H9 (cell line): ENCODE results near the gene OXLD1. TPM values are rescaled to one million over a fixed set of nuclear protein-coding genes. Genes with fewer than 3 reads are reported as not detected.

Experiments used
- DNase-seq: peaks from one replicate; pipeline ENCODE4 v3.0.0-alpha.2; 2017
- H2AFZ ChIP-seq: one replicate; pipeline ENCODE4 v1.6.1; 2013; ENCODE audit warnings: mild to moderate bottlenecking, low read length, control low read depth, moderate library complexity
- H2AK5ac ChIP-seq: 2 replicates; pipeline ENCODE4 v1.6.1; 2013; ENCODE audit warnings: low read length, control low read depth, mixed read lengths; ENCODE audit not compliant: insufficient read length
- H2BK120ac ChIP-seq: one replicate; pipeline ENCODE4 v1.6.1; 2013; ENCODE audit warnings: low read depth, mild to moderate bottlenecking, low read length, control low read depth, inconsistent platforms; ENCODE audit not compliant: poor library complexity, severe bottlenecking
- H2BK12ac ChIP-seq: 2 replicates; pipeline ENCODE4 v1.6.1; 2013; ENCODE audit warnings: low read length, control low read depth, mixed read lengths, low read depth; ENCODE audit not compliant: insufficient read length
- H2BK15ac ChIP-seq: 2 replicates; pipeline ENCODE4 v1.6.1; 2013; ENCODE audit warnings: low read depth, low read length, control low read depth
- H2BK20ac ChIP-seq: one replicate; pipeline ENCODE4 v1.6.1; 2013; ENCODE audit warnings: low read depth, mild to moderate bottlenecking, low read length, control low read depth, inconsistent platforms; ENCODE audit not compliant: poor library complexity, severe bottlenecking
- H2BK5ac ChIP-seq: 2 replicates; pipeline ENCODE4 v1.6.1; 2013; ENCODE audit warnings: low read length, control low read depth, mixed read lengths; ENCODE audit not compliant: insufficient read length
- H3K14ac ChIP-seq: 2 replicates; pipeline ENCODE4 v1.6.1; 2013; ENCODE audit warnings: low read length, control low read depth; ENCODE audit not compliant: insufficient read depth
- H3K18ac ChIP-seq: 2 replicates; pipeline ENCODE4 v1.6.1; 2013; ENCODE audit warnings: low read depth, mild to moderate bottlenecking, mixed read lengths, low read length, control low read depth; ENCODE audit not compliant: insufficient read length
- H3K23ac ChIP-seq: 2 replicates; pipeline ENCODE4 v1.6.1; 2013; ENCODE audit warnings: low read length, control low read depth, mixed read lengths, low read depth; ENCODE audit not compliant: insufficient read length
- H3K23me2 ChIP-seq: 2 replicates; pipeline ENCODE4 v1.6.1; 2013; ENCODE audit warnings: low read depth, mild to moderate bottlenecking, mixed read lengths, low read length, control low read depth; ENCODE audit not compliant: insufficient read length, poor library complexity, severe bottlenecking
- H3K27ac ChIP-seq: 2 replicates; pipeline ENCODE4 v1.5.1; 2013; ENCODE audit warnings: low read length, control low read depth, mixed read lengths, low read depth; ENCODE audit not compliant: insufficient read length
- H3K27me3 ChIP-seq: 2 replicates; pipeline ENCODE4 v1.6.1; 2013; ENCODE audit warnings: low read length, control low read depth, inconsistent platforms; ENCODE audit not compliant: insufficient read depth
- H3K4ac ChIP-seq: 2 replicates; pipeline ENCODE4 v1.6.1; 2013; ENCODE audit warnings: low read depth, mild to moderate bottlenecking, control low read depth, inconsistent platforms, low read length, moderate library complexity
- H3K4me1 ChIP-seq: 2 replicates; pipeline ENCODE4 v1.6.1; 2013; ENCODE audit warnings: low read length, control low read depth, inconsistent platforms; ENCODE audit not compliant: insufficient read depth
- H3K4me2 ChIP-seq: 2 replicates; pipeline ENCODE4 v1.6.1; 2013; ENCODE audit warnings: low read length, control low read depth, mixed read lengths; ENCODE audit not compliant: insufficient read length, insufficient read depth
- H3K56ac ChIP-seq: 2 replicates; pipeline ENCODE4 v1.6.1; 2013; ENCODE audit warnings: low read depth, mild to moderate bottlenecking, mixed read lengths, low read length, control low read depth; ENCODE audit not compliant: insufficient read length
- H3K79me1 ChIP-seq: 2 replicates; pipeline ENCODE4 v1.6.1; 2013; ENCODE audit warnings: low read depth, mild to moderate bottlenecking, moderate library complexity, low read length, control low read depth, inconsistent platforms; ENCODE audit not compliant: insufficient read depth, poor library complexity, severe bottlenecking
- H3K79me2 ChIP-seq: 2 replicates; pipeline ENCODE4 v1.6.1; 2013; ENCODE audit warnings: low read length, control low read depth, inconsistent platforms; ENCODE audit not compliant: insufficient read depth
- H3K9ac ChIP-seq: 2 replicates; pipeline ENCODE4 v1.6.1; 2013; ENCODE audit warnings: low read length, control low read depth, mixed read lengths; ENCODE audit not compliant: insufficient read length; ENCODE audit errors: extremely low read depth
- H3K9me3 ChIP-seq: one replicate; pipeline ENCODE4 v1.6.1; 2013; ENCODE audit warnings: low read depth, low read length, inconsistent platforms; ENCODE audit not compliant: control insufficient read depth
- H3T11ph ChIP-seq: one replicate; pipeline ENCODE4 v1.6.1; 2013; ENCODE audit warnings: mild to moderate bottlenecking, low read length, control low read depth, inconsistent platforms
- H4K20me1 ChIP-seq: one replicate; pipeline ENCODE4 v1.6.1; 2013; ENCODE audit not compliant: control insufficient read depth, insufficient read length, insufficient read depth
- H4K5ac ChIP-seq: 2 replicates; pipeline ENCODE4 v1.6.1; 2013; ENCODE audit warnings: low read depth, mild to moderate bottlenecking, mixed read lengths, low read length, control low read depth; ENCODE audit not compliant: insufficient read length
- H4K8ac ChIP-seq: replicated peaks from 2 replicates; pipeline ENCODE4 v1.6.1; 2013; ENCODE audit warnings: low read length, control low read depth, mixed read lengths, low read depth; ENCODE audit not compliant: insufficient read length
- H4K91ac ChIP-seq: 2 replicates; pipeline ENCODE4 v1.6.1; 2013; ENCODE audit warnings: low read depth, mild to moderate bottlenecking, moderate library complexity, mixed read lengths, low read length, control low read depth; ENCODE audit not compliant: insufficient read length
- H3K27ac Mint-ChIP-seq, 3 experiments: 2 replicates in 2 of 3; 3 replicates in 1 of 3; pipeline ENCODE4 v1.8.0; 2020 to 2021; ENCODE audit warnings: mixed read lengths in 3 of 3, mild to moderate bottlenecking in 1 of 3, moderate library complexity in 1 of 3
- H3K27me3 Mint-ChIP-seq: 2 replicates; pipeline ENCODE4 v1.8.0; 2021; ENCODE audit warnings: low read depth, mild to moderate bottlenecking, moderate library complexity, mixed read lengths
- H3K36me3 Mint-ChIP-seq, 3 experiments: 2 replicates in 2 of 3; 3 replicates in 1 of 3; pipeline ENCODE4 v1.8.0; 2020 to 2021; ENCODE audit warnings: low read depth in 3 of 3, mixed read lengths in 3 of 3; ENCODE audit not compliant: insufficient read depth in 1 of 3
- H3K4me1 Mint-ChIP-seq, 2 experiments: 2 replicates each; pipeline ENCODE4 v1.8.0; 2020; ENCODE audit warnings: mixed read lengths in 2 of 2
- H3K4me3 Mint-ChIP-seq, 2 experiments: 2 replicates in 1 of 2; 3 replicates in 1 of 2; pipeline ENCODE4 v1.8.0; 2020 to 2021; ENCODE audit warnings: mild to moderate bottlenecking in 2 of 2, mixed read lengths in 2 of 2, moderate library complexity in 1 of 2
- H3K9me3 Mint-ChIP-seq, 2 experiments: 2 replicates in 1 of 2; 3 replicates in 1 of 2; pipeline ENCODE4 v1.8.0; 2020; ENCODE audit warnings: mild to moderate bottlenecking in 2 of 2, mixed read lengths in 2 of 2, moderate library complexity in 1 of 2
- CTCF ChIP-seq: fragments of 200-600 bp; sonication (generic); conservative IDR thresholded peaks from 3 replicates; pipeline ENCODE4 v1.8.0; 2021; ENCODE audit warnings: antibody characterized with exemption, mild to moderate bottlenecking
- WGBS: extraction: QIAGEN DNeasy Blood & Tissue Kit; methylation state at CpG from one replicate; pipeline ENCODE4 v1.1.7; 2013; ENCODE audit warnings: missing lambda C conversion rate, low lambda C conversion rate, mixed read lengths; ENCODE audit not compliant: insufficient read length; ENCODE audit errors: extremely low coverage; 5-methylcytosine and 5-hydroxymethylcytosine counted together
- total RNA-seq: library from RNA; stranded (reverse); gene quantifications from 2 replicates; pipeline ENCODE4 v1.2.1, GENCODE V29; 2021

Gene OXLD1
- total RNA-seq, 1 experiment from 2014 or later: 25.0 TPM

DNA sequence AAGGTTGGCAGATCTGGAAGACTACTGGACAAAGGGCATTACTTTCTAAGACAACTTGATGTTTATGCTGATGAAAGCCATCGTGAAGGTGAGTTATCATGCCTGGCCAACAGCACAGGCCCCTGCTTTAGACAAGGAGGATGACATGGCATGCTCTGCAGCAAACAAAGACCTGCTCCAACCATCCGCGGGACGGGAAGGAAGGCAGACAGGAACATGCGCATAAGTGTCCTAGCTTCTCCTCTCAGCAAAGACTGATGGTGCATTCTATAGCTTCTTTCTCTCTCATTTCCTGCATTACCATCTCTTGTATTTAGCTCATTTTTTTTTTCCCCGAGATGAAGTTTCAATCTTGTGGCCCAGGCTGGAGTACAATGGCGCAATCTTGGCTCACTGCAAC lies 34.9 kb downstream of the OXLD1 start:
- no peak overlapping the region for H3K4me3 Mint-ChIP-seq
- no peaks in the 10 kb centered on the region for H4K20me1 ChIP-seq
- no peak overlapping the region for H3K9ac ChIP-seq
- peaks cover 34 to 54% (median 50%) of the 10 kb centered on the region in 3 experiments; a peak in 6 of 7 replicates for H3K36me3 Mint-ChIP-seq
- H4K5ac ChIP-seq: no peak overlapping the region
- no peak overlapping the region for H3K18ac ChIP-seq
- no peak overlapping the region for H2BK15ac ChIP-seq
- 0 out of 5 replicates have a peak, but pooled peaks cover 0 to 2% of the 10 kb centered on the region in 2 experiments for H3K9me3 Mint-ChIP-seq
- H3K9me3 ChIP-seq: no peaks in the 10 kb centered on the region
- H3K14ac ChIP-seq: no peak overlapping the region
- no peak overlapping the region for H3K23ac ChIP-seq
- H3K79me2 ChIP-seq: peaks cover 20% of the 10 kb centered on the region; the same call in 1 of the 2 replicates
- no peak overlapping the region for H3K56ac ChIP-seq
- WGBS: no CpG with 5 or more reads among the region's 7 CpGs
- H2BK5ac ChIP-seq: no peak overlapping the region
- no peak overlapping the region for H2AK5ac ChIP-seq
- H4K8ac ChIP-seq: no peak overlapping the region
- H2AFZ ChIP-seq: no peak overlapping the region
- H3T11ph ChIP-seq: no peak overlapping the region
- H3K4ac ChIP-seq: no peak overlapping the region
- no peaks in the 10 kb centered on the region for H3K27me3 Mint-ChIP-seq
- H3K23me2 ChIP-seq: peaks cover 5% of the 10 kb centered on the region
- H4K91ac ChIP-seq: no peak overlapping the region
- no peaks in the 10 kb centered on the region for H3K4me1 ChIP-seq
- H3K79me1 ChIP-seq: peaks cover 11% of the 10 kb centered on the region
- no peak overlapping the region for H2BK12ac ChIP-seq
- H2BK120ac ChIP-seq: no peak overlapping the region
- H3K27me3 ChIP-seq: no peaks in the 10 kb centered on the region
- peak overlapping the region in 2 of 3 experiments; percentile 70 to 95; a peak in 3 of 7 replicates for H3K27ac Mint-ChIP-seq
- peaks cover 13 to 14% of the 10 kb centered on the region in 2 experiments for H3K4me1 Mint-ChIP-seq
- no peak overlapping the region for H3K27ac ChIP-seq
- no peak overlapping the region for H2BK20ac ChIP-seq
- H3K4me2 ChIP-seq: no peak overlapping the region
- peak; percentile 59 for DNase-seq
- no peak for TF ChIP-seq CTCF
